Measurements from ENCODE around the gene AKR1C2.
"Not testable (repeated sequence)": the region's sequence is repeated elsewhere in the genome, so short reads cannot be mapped to it uniquely, and the experiment has no call there.

The AKR1C2 gene

DNA sequence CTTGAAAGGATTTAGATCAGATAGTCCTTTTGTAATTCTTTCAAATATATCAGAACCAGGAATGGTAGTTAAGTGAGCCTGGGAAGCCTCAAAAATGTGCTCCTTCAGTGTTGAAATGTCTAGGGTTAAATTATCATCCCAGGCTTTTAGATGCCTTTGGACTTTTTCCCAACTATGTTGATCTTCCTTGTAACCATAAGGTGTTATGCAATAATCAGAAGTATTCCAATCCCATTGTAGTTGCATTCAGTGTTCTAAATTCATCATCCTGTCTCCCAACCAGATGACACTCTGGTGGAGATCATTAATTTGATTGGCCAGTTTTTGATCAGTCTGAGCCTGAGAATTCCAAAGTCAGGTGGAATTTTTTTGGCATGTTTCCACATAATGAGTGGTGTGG is 35.1 kb upstream of the AKR1C2 start:
- peaks cover 47% of the 10 kb centered on the region for H3K4me1 ChIP-seq (ENCODE audit: control insufficient read depth, insufficient read depth, low read length)
- no peak overlapping the region for H3K9ac ChIP-seq (ENCODE audit: low read length)
- H3K9me3 ChIP-seq (ENCODE audit: control insufficient read depth, low read length) = no peaks in the 10 kb centered on the region
- H3K4me3 ChIP-seq (ENCODE audit: low read length) = no peak overlapping the region
- no peaks in the 10 kb centered on the region for H3K36me3 ChIP-seq (ENCODE audit: control insufficient read depth, insufficient read depth, low read length)
- H3K27me3 ChIP-seq (ENCODE audit: control insufficient read depth, insufficient read depth, low read length) = no peaks in the 10 kb centered on the region

DNA sequence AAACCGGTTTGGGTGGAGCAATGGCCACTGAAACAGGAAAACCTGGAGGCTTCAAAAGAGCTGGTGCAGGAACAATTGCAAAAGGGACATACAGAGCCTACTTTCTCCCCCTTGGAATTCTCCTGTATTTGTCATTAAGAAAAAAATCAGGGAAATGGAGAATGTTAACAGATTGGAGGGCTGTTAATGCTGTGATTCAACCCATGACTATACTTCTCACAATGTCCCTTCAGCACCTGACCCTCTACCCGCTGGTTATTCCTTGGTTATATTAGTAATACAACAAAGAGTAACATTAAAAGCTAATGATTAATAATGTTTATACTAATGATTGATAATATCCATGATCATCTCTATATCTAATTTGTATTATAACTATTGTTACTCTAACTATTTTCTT is 34.4 kb upstream of the AKR1C2 start:
- Histone ChIP-seq H3K27me3 (ENCODE audit: control insufficient read depth, insufficient read depth, low read length) (no peaks in the 10 kb centered on the region), H3K9ac (ENCODE audit: low read length) (no peak overlapping the region), H3K4me1 (ENCODE audit: control insufficient read depth, insufficient read depth, low read length) (peaks cover 43% of the 10 kb centered on the region), H3K36me3 (ENCODE audit: control insufficient read depth, insufficient read depth, low read length) (no peaks in the 10 kb centered on the region), H3K9me3 (ENCODE audit: control insufficient read depth, low read length) (no peaks in the 10 kb centered on the region), H3K4me3 (ENCODE audit: low read length) (no peak overlapping the region)

DNA sequence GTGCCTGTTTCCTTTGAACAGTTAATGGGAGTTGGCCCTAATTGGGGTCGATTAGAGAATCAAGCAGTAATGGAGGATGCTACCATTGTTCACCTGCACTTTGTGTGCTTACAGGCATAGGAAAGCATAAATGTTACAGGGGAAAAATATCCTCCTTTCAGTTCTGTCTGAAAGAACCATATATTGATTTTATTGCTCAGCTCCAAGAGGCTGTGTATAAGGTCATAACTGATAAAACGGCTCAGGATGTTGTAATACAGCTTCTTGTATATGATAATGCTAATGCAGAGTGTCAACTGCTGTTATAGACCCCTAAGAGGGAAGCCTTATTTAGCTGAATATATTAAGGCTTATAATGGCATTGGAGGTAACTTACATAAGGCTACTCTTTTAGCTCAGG is 32.9 kb upstream of the AKR1C2 start:
- no peak overlapping the region for H3K4me3 ChIP-seq (ENCODE audit: low read length)
- H3K36me3 ChIP-seq (ENCODE audit: control insufficient read depth, insufficient read depth, low read length) = no peaks in the 10 kb centered on the region
- H3K9ac ChIP-seq (ENCODE audit: low read length) = no peak overlapping the region
- H3K4me1 ChIP-seq (ENCODE audit: control insufficient read depth, insufficient read depth, low read length) = peaks cover 36% of the 10 kb centered on the region
- no peaks in the 10 kb centered on the region for H3K27me3 ChIP-seq (ENCODE audit: control insufficient read depth, insufficient read depth, low read length)
- no peaks in the 10 kb centered on the region for H3K9me3 ChIP-seq (ENCODE audit: control insufficient read depth, low read length)

DNA sequence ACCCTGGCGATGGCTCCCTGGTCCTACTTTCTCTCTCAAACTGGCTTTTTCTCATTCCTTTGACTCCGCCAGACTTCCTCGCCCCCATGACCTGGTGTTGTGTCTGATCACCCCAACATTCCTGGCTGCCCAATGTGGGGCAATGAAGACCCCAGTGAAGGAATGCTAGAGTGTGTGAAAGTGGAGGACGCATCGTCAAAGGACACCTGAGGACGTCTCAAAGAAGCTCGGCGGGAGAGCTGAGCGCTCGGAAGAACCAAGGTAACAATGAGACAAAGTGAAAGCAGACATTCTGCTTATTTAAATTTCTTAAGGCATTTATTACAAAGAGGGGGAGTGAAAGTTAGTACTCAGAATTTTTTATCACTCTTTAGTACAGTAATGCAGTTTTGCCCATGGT is 31.7 kb upstream of the AKR1C2 start:
- H3K27me3 ChIP-seq (ENCODE audit: control insufficient read depth, insufficient read depth, low read length) = no peaks in the 10 kb centered on the region
- H3K9me3 ChIP-seq (ENCODE audit: control insufficient read depth, low read length) = no peaks in the 10 kb centered on the region
- no peak overlapping the region for H3K9ac ChIP-seq (ENCODE audit: low read length)
- H3K36me3 ChIP-seq (ENCODE audit: control insufficient read depth, insufficient read depth, low read length) = no peaks in the 10 kb centered on the region
- no peak overlapping the region for H3K4me3 ChIP-seq (ENCODE audit: low read length)
- H3K4me1 ChIP-seq (ENCODE audit: control insufficient read depth, insufficient read depth, low read length) = peaks cover 33% of the 10 kb centered on the region

DNA sequence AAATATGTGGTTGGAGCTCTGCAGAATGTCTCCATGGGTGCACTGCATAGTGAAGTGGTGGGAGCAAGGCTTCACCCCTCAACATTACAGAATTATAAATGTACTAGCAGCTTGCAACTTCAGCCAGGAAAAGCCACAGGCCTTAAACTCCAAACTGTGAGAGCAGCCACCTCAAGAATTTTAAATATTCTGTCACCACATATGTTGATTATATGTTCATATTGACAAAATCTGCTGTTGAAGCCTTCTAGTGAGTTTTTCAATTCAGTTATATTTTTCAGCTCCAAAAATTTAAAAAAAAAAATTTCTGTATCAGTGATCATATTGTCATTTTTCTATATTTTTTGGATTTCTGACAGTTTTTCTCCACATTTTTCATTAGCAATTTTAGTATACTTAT is 30.9 kb upstream of the AKR1C2 start:
- Histone ChIP-seq H3K27me3 (ENCODE audit: control insufficient read depth, insufficient read depth, low read length) (no peaks in the 10 kb centered on the region), H3K4me1 (ENCODE audit: control insufficient read depth, insufficient read depth, low read length) (peaks cover 33% of the 10 kb centered on the region), H3K9me3 (ENCODE audit: control insufficient read depth, low read length) (no peaks in the 10 kb centered on the region), H3K4me3 (ENCODE audit: low read length) (no peak overlapping the region), H3K36me3 (ENCODE audit: control insufficient read depth, insufficient read depth, low read length) (no peaks in the 10 kb centered on the region), H3K9ac (ENCODE audit: low read length) (no peak overlapping the region)

DNA sequence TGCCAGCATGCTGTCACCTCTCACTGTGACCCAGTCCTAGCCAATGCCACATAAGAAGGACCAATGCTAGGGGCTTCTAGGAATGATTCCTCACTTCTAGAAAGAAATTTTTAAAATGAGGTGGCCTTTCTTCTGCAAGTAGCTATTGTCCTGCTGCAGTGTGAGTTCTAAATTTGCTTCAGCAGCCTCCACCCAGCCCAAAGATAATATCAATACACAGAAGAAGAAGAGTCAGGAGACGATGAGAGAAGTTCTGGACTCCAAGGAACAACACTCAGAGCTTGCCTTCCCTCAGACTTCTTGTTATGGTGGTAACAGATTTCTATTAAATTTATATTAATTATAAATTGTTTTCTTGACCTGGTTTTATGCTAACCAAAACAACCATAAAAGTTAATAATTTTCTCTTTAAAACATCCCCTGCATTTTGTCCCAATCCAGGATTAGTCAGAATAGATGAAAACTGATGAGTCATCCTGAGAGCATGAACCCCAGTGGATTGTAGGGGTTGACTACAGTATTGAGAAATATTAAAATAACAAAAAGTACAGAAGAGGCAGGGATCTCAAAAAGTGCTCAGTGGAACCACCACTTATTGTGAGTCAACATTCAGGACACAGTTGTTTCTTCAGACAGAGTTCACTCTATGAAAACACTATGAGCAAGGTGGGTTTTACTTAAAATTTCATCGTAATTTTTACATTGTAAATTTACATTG is 29.6 kb upstream of the AKR1C2 start:
- Histone ChIP-seq H3K36me3 (ENCODE audit: control insufficient read depth, insufficient read depth, low read length) (no peaks in the 10 kb centered on the region), H3K4me1 (ENCODE audit: control insufficient read depth, insufficient read depth, low read length) (peaks cover 24% of the 10 kb centered on the region), H3K9me3 (ENCODE audit: control insufficient read depth, low read length) (no peaks in the 10 kb centered on the region), H3K9ac (ENCODE audit: low read length) (no peak overlapping the region), H3K27me3 (ENCODE audit: control insufficient read depth, insufficient read depth, low read length) (no peaks in the 10 kb centered on the region), H3K4me3 (ENCODE audit: low read length) (no peak overlapping the region)

DNA sequence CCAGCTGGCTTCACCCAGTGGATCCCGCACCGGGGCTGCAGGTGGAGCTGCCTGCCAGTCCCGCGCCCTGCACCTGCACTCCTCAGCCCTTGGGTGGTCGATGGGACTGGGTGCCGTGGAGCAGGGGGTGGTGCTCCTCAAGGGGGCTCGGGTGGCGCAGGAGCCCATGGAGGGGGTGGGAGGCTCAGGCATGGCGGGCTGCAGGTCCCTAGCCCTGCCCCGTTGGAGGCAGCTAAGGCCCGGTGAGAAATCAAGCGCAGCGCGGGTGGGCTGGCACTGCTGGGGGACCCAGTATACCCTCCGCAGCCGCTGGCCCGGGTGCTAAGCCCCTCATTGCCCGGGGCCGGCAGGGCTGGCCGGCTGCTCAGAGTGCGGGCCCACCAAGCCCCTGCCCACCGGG is 28.8 kb upstream of the AKR1C2 start:
- not testable (repeated sequence) for H3K27me3 ChIP-seq (ENCODE audit: control insufficient read depth, insufficient read depth, low read length); H3K36me3 ChIP-seq (ENCODE audit: control insufficient read depth, insufficient read depth, low read length); H3K9me3 ChIP-seq (ENCODE audit: control insufficient read depth, low read length); H3K9ac ChIP-seq (ENCODE audit: low read length); H3K4me3 ChIP-seq (ENCODE audit: low read length)
- H3K4me1 ChIP-seq (ENCODE audit: control insufficient read depth, insufficient read depth, low read length) = peaks cover 16% of the 10 kb centered on the region

DNA sequence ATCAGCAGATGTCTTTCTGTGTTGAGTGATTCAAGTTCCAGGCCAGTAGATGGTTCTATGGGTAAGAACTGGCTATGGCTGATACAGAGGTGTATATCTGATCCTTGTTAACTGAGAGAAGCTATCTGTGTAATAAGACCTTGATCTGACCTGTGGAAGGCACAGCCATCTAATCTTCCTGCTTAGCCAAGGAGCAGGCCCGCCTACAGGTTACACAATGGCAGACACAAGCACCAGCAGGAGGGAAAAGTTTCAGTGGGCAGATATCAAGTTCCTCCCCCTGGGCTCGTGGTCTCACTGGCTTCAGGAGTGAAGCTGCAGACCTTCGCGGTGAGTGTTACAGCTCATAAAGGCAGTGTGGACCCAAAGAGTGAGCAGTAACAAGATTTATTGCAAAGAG is 27.9 kb upstream of the AKR1C2 start:
- H3K27me3 ChIP-seq (ENCODE audit: control insufficient read depth, insufficient read depth, low read length); H3K36me3 ChIP-seq (ENCODE audit: control insufficient read depth, insufficient read depth, low read length); H3K9me3 ChIP-seq (ENCODE audit: control insufficient read depth, low read length); H3K9ac ChIP-seq (ENCODE audit: low read length); H3K4me3 ChIP-seq (ENCODE audit: low read length): not testable (repeated sequence)
- peaks cover 11% of the 10 kb centered on the region for H3K4me1 ChIP-seq (ENCODE audit: control insufficient read depth, insufficient read depth, low read length)

DNA sequence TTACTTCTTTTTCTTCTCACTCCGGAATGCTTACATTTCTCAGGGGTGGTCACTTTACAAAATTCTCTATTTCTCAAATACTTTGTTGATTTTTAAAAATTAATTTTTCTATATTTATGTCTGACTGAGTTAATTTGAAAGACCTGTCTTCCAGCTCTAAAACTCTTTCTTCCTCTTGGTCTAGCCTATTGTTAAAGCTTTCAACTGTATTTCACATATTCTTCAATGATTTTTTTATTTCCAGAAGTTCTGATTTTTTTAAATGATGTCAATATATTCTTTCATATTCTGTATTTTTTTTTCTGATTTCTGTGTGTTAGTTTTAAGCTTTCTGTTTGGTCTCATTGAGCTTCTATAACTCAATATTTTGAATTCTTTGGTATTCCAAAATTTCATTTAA is 27.3 kb upstream of the AKR1C2 start:
- Histone ChIP-seq H3K9me3 (ENCODE audit: control insufficient read depth, low read length) (no peaks in the 10 kb centered on the region), H3K9ac (ENCODE audit: low read length) (no peak overlapping the region)

DNA sequence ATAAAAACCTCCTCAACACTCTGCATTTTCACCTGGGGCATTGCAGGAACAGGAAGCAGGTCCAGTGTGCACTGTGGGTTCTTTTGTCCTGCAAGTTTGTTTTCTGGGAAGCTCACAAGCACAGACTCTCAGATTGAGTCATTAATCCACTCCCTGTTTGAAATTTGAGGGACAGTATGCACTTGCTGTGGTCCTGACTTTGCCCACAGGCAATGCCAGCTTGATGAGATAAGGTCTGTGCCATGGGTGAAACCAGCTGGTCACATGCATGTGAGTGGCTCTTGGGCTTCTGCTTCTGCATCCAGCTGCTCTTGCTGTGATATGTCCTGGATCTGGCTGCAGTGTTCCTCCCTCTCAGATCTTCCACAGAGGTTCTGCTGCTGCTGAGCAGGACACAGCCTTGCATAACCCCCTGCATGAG is 21.8 kb upstream of the AKR1C2 start:
- H3K9me3 ChIP-seq (ENCODE audit: control insufficient read depth, low read length); H3K27me3 ChIP-seq (ENCODE audit: control insufficient read depth, insufficient read depth, low read length); H3K9ac ChIP-seq (ENCODE audit: low read length); H3K4me3 ChIP-seq (ENCODE audit: low read length); H3K36me3 ChIP-seq (ENCODE audit: control insufficient read depth, insufficient read depth, low read length): not testable (repeated sequence)
- H3K4me1 ChIP-seq (ENCODE audit: control insufficient read depth, insufficient read depth, low read length) = peaks cover 40% of the 10 kb centered on the region

More for the DNA sequence above, 27.3 kb upstream of the AKR1C2 start:
- Histone ChIP-seq H3K4me3 (ENCODE audit: low read length) (no peak overlapping the region), H3K4me1 (ENCODE audit: control insufficient read depth, insufficient read depth, low read length) (peaks cover 7% of the 10 kb centered on the region), H3K27me3 (ENCODE audit: control insufficient read depth, insufficient read depth, low read length) (no peaks in the 10 kb centered on the region), H3K36me3 (ENCODE audit: control insufficient read depth, insufficient read depth, low read length) (no peaks in the 10 kb centered on the region)

DNA sequence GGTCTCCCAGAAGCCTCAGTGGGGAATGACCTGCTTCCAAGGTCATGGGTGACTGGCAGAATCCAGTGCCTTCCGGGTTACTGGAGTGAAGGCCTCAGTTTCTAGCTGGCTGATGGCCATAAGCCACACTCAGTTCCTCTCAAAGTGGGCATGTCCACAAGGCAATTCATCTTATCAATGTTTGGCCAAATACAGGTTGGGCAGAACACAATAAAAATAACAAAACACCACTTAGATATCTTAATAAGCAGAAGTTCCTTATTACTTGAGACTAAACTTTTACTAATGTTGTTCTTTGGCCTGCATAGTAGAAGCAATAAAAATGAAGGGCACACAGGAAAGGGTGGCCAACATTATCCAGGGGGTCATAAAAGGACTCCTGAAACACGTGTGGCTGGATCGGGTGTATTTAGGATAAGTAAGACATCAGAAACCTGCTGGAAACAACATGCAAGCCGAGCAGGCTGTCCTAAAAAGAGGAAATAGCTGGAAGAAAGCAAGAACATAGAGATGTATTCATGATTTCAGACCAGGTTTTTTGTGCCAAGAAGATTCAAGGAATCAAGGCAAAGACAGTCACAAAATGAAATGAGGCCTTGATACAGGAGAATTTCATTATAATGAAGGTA is 19.6 kb upstream of the AKR1C2 start:
- no peaks in the 10 kb centered on the region for H3K36me3 ChIP-seq (ENCODE audit: control insufficient read depth, insufficient read depth, low read length)
- no peaks in the 10 kb centered on the region for H3K27me3 ChIP-seq (ENCODE audit: control insufficient read depth, insufficient read depth, low read length)
- H3K9me3 ChIP-seq (ENCODE audit: control insufficient read depth, low read length) = no peaks in the 10 kb centered on the region
- H3K4me1 ChIP-seq (ENCODE audit: control insufficient read depth, insufficient read depth, low read length) = peaks cover 59% of the 10 kb centered on the region
- H3K4me3 ChIP-seq (ENCODE audit: low read length) = no peak overlapping the region
- H3K9ac ChIP-seq (ENCODE audit: low read length) = no peak overlapping the region

DNA sequence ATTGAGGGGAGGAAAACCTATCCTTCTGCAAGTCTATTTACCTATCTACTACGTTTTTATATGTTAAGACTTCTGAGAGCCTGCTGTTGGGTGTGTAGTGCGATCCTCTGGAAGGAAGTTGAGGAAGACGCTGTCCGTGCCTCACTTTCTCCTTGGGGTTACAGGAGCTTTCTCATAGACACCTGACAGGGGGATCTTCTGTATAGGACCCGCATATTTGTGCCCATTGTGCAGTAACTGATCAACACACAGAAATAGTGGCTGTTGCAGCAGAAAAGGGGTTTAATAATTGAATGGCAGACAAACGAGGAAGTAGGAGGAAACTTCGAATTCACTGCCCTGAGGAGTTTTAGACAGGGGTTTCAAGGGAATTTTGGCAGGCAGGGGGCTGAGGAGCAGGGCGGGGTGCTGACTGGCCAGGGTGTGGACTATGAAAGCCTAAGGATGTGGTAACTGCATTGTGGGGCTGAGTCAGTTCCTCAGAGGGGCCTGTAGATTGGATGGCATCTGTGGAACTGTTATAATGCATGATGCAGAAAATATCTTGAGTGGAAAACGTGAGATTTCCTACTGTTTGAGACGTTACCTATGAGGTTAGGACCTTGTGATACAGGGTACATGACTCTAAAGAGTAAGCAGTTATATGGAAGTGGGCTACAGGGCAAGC is 18.1 kb upstream of the AKR1C2 start:
- not testable (repeated sequence) for H3K27me3 ChIP-seq (ENCODE audit: control insufficient read depth, insufficient read depth, low read length); H3K9ac ChIP-seq (ENCODE audit: low read length); H3K36me3 ChIP-seq (ENCODE audit: control insufficient read depth, insufficient read depth, low read length); H3K4me3 ChIP-seq (ENCODE audit: low read length); H3K9me3 ChIP-seq (ENCODE audit: control insufficient read depth, low read length)
- H3K4me1 ChIP-seq (ENCODE audit: control insufficient read depth, insufficient read depth, low read length) = peaks cover 59% of the 10 kb centered on the region
